NCI-H2081 (cell line): ENCODE data around the gene CRACR2B.

ENCODE experiments used
- DNase-seq, 2 experiments: peaks; one replicate each; lab custom pipeline; 2025; lab: John Stamatoyannopoulos, UW

Gene CRACR2B

GRCh38 chr11:868802-869201 is 41.1 kb downstream of the CRACR2B start:
- no peak for DNase-seq

DNA sequence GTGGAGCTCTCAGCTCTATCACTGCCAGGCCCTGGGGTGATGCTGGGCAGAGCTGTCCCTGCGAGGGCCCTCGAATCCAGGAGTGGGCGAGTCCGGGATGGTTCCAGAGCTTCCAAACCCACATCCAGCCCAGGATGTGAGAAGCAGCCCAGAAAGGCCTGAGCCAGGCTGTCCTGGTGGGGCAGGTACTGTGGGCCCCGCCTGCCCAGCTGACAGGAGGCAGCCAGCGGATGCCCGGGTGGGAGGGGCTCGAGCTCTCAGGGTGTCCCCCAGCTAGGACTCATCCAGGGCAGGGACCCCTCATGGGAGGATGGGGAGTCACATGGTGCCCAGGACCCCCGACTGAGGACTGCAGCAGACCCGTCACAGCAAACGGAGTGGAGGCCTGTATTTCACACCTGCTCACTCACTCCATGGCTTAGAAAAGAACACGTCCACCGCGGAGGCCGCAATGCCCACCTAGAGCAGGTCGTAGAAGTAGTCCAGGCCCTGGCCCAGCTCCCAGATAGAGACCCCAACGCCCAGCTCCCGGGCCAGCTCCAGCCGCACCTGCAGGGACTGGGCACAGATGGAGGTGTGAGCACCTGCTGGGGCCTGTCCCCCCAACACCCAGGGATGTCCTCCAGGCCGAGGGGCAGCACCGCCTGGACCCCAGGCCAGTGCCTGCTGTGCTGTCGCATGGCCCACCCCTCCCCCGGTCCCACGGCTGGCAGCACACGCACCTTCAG is 41.8 kb downstream of the CRACR2B start:
- no peak for DNase-seq

- DNase-seq, result no peak
Measured at GRCh38 chr11:870127-870413, 42.4 kb downstream of the CRACR2B start.

GRCh38 chr11:870418-870817 is 42.7 kb downstream of the CRACR2B start:
- no peak for DNase-seq

DNA sequence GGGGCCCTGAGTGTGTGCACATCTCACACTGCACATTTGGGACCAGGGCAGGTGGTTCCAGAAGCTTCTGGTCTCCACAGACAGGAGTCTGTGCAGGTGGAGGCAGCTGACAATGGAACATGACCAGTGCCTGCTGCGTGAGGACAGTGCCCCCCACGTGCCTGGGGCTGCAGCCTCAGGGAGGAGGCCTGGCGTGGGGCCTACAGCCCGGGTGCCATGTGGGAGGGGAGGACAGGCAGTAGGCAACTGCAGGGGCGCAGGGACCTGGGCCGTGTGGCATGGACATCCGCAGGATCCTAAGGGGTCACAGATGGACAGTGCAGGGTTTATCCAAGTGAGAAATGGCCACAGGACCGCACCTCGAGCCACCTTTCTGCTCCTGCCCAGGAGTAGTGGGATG is 43.8 kb downstream of the CRACR2B start:
- no peak for DNase-seq

DNA sequence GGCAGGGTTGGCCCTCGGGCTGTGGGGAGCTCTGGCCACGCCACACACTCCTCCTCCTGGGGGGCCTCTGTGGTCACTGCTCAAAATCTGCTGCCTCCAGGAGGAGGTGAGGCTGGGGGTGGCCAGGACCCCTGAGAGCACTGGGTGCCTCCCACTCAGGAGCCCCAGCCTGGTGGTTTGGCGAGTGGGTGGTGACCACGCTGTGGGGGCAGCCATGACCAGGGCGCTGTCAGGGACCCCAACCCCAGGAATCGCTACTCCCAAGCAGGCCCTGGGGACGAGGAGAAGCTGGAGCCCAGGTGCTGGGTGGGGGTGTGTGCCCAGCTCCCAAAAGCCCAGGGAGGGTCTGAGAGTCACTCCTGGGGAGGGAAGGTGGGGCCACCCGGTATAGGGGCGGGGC is 45.1 kb downstream of the CRACR2B start:
- no peak for DNase-seq

- no peak for DNase-seq
Measured at GRCh38 chr11:873706-874105, 46.0 kb downstream of the CRACR2B start.

GRCh38 chr11:875203-875602 is 47.5 kb downstream of the CRACR2B start:
- DNase-seq, result no peak

- DNase-seq, result no peak
Measured at GRCh38 chr11:875769-876301, 48.1 kb downstream of the CRACR2B start.

DNA sequence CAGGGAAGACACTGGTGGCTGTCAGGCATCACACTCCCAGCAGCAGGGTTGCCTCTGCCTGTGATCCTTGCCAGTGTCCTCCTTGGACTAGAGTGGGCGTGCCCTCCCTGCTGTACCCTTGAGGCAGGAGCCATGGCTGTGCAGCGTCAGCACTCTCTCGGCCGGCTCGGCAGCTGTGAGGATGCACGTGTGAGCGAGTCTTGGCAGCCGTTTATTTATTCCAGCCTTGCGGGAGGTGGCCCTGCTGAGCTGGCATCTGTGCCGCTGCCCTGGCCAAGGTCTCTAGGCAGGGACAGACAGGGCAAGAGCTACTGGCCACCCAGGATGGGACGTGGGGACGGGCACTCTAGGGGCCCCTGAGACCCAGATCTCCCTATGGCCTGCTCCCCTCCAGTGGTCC is 48.8 kb downstream of the CRACR2B start:
- peak; percentile 32 to 62 for DNase-seq

DNA sequence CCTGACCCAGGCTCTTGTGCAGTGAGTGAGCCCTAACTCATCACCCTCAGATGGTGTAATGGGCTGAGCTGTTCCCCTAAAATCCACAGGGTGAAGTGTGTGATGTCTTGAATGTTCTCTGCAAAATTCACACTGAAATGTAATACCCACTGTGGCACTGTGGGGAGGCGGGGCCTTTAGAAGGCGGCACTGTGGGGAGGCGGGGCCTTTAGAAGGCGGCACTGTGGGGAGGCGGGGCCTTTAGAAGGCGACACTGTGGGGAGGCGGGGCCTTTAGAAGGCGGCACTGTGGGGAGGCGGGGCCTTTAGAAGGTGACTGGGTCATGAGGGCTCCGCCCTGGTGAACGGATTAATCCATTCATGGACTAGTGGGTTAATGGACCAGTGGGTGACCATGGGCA is 49.8 kb downstream of the CRACR2B start:
- DNase-seq, result no peak

DNA sequence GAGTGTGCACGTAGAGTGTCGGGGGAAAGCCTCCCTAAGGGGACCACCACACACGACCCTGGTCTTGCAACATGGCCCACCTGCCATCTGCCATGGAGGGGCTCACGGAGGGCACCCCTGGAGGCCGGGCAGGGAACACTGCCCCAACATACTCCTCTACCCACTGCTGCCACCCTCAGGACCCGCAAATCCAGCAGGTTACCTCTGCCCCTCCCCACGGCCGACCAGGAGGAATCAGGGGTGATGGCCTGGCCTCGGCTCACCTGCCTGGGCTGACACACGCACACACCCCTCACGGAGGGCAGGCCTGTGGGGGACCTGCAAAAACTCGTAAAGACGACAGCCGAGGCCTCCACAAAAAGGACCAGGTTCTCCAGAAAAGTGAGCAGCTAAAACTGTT is 52.7 kb downstream of the CRACR2B start:
- DNase-seq, result no peak
